Activated CD8-positive, alpha-beta memory T cell treated with anti-CD3 and anti-CD28 coated beads, Interleukin-2, amount 10 ng/mL, durations not matched to agents 7 days and 5 days (primary cell): ENCODE data around the gene PPP2R2C. TPM values are rescaled to one million over a fixed set of nuclear protein-coding genes. Genes with fewer than 3 reads are reported as not detected.
A peak's percentile ranks its signal among the peaks of the same experiment; 100 is the strongest.

Source experiments
- ATAC-seq: fragments of 150-1000 bp; cut with Tn5 transposase; one replicate; pipeline ENCODE4 v1.10.0; 2021; ENCODE audit warnings: moderate library complexity
- CTCF ChIA-PET: fragments of 350-600 bp; sonication (Branson Sonifier 250); formaldehyde crosslinking; loops from one replicate; lab custom pipeline; 2021; ENCODE audit warnings: antibody characterized with exemption; lab: Charles Lee
- DNase-seq: peaks from one replicate; pipeline ENCODE4 v3.0.0-alpha.2; 2020
- H3K27ac Mint-ChIP-seq: one replicate; pipeline ENCODE4 v1.8.0; 2021; ENCODE audit warnings: mild to moderate bottlenecking, mixed read lengths
- H3K27me3 Mint-ChIP-seq: one replicate; pipeline ENCODE4 v1.8.0; 2021; ENCODE audit warnings: mixed read lengths
- H3K36me3 Mint-ChIP-seq: one replicate; pipeline ENCODE4 v1.8.0; 2021; ENCODE audit warnings: mild to moderate bottlenecking, mixed read lengths
- H3K4me1 Mint-ChIP-seq: one replicate; pipeline ENCODE4 v1.8.0; 2021; ENCODE audit warnings: mixed read lengths
- H3K4me3 Mint-ChIP-seq: one replicate; pipeline ENCODE4 v1.8.0; 2021; ENCODE audit warnings: mild to moderate bottlenecking, moderate library complexity, mixed read lengths
- H3K9me3 Mint-ChIP-seq: one replicate; pipeline ENCODE4 v1.8.0; 2022; ENCODE audit warnings: low read depth, mixed read lengths
- total RNA-seq, 2 experiments: library from RNA; stranded (reverse); gene quantifications; one replicate each; pipeline ENCODE4 v1.2.3, GENCODE V29; 2021

PPP2R2C gene
- total RNA-seq, 2 experiments from 2014 or later = not detected

GRCh38 chr4:6362896-6363295 lies 109.5 kb downstream of the PPP2R2C start:
- no peak overlapping the region for H3K27ac Mint-ChIP-seq
- no peaks in the 10 kb centered on the region for H3K9me3 Mint-ChIP-seq
- DNase-seq (peak; percentile 54), ATAC-seq (no peak)
- no peak overlapping the region for H3K4me3 Mint-ChIP-seq
- CTCF ChIA-PET = interaction anchor here (1.3 kb wide), 1 partner anchor 30 kb away, joined by 3 read pairs; no protein-coding TSS in a partner anchor
- no peaks in the 10 kb centered on the region for H3K4me1 Mint-ChIP-seq
- H3K36me3 Mint-ChIP-seq = no peaks in the 10 kb centered on the region
- peaks cover 11% of the 10 kb centered on the region for H3K27me3 Mint-ChIP-seq

GRCh38 chr4:6362243-6362885 lies 110.0 kb downstream of the PPP2R2C start:
- H3K27ac Mint-ChIP-seq = no peak overlapping the region
- DNase-seq (no peak), ATAC-seq (no peak)
- peaks cover 12% of the 10 kb centered on the region for H3K27me3 Mint-ChIP-seq
- H3K36me3 Mint-ChIP-seq = no peaks in the 10 kb centered on the region
- H3K4me3 Mint-ChIP-seq = no peak overlapping the region
- no peaks in the 10 kb centered on the region for H3K9me3 Mint-ChIP-seq
- CTCF ChIA-PET = no interaction called here
- H3K4me1 Mint-ChIP-seq = no peaks in the 10 kb centered on the region

GRCh38 chr4:6361076-6361784 lies 111.2 kb downstream of the PPP2R2C start:
- CTCF ChIA-PET = interaction anchor here (0.9 kb wide), 1 partner anchor 29 kb away, joined by 4 read pairs; no protein-coding TSS in a partner anchor
- H3K9me3 Mint-ChIP-seq = no peaks in the 10 kb centered on the region
- no peak overlapping the region for H3K4me3 Mint-ChIP-seq

GRCh38 chr4:6360385-6360784 lies 112.0 kb downstream of the PPP2R2C start:
- Mint-ChIP-seq H3K27me3 (peaks cover 12% of the 10 kb centered on the region), H3K9me3 (no peaks in the 10 kb centered on the region), H3K27ac (no peak overlapping the region), H3K4me3 (no peak overlapping the region), H3K36me3 (no peaks in the 10 kb centered on the region), H3K4me1 (no peaks in the 10 kb centered on the region)
- CTCF ChIA-PET = interaction anchor here (0.9 kb wide), 1 partner anchor 29 kb away, joined by 4 read pairs; no protein-coding TSS in a partner anchor
- no peak for ATAC-seq
- no peak for DNase-seq

More at GRCh38 chr4:6361076-6361784, 111.2 kb downstream of the PPP2R2C start:
- Mint-ChIP-seq H3K27me3 (peaks cover 12% of the 10 kb centered on the region), H3K36me3 (no peaks in the 10 kb centered on the region), H3K4me1 (no peaks in the 10 kb centered on the region), H3K27ac (no peak overlapping the region)
- no peak for ATAC-seq
- DNase-seq = no peak

GRCh38 chr4:6359536-6360308 lies 112.7 kb downstream of the PPP2R2C start:
- Mint-ChIP-seq H3K36me3 (no peaks in the 10 kb centered on the region), H3K27ac (no peak overlapping the region), H3K4me3 (no peak overlapping the region), H3K27me3 (peaks cover 12% of the 10 kb centered on the region), H3K9me3 (no peaks in the 10 kb centered on the region), H3K4me1 (no peaks in the 10 kb centered on the region)
- CTCF ChIA-PET = interaction anchor here (0.9 kb wide), 1 partner anchor 28 kb away, joined by 4 read pairs; no protein-coding TSS in a partner anchor
- no peak for DNase-seq
- no peak for ATAC-seq

GRCh38 chr4:6357476-6357875 lies 114.9 kb downstream of the PPP2R2C start:
- Mint-ChIP-seq H3K36me3 (no peaks in the 10 kb centered on the region), H3K9me3 (no peaks in the 10 kb centered on the region), H3K27ac (no peak overlapping the region), H3K4me1 (no peaks in the 10 kb centered on the region), H3K4me3 (no peak overlapping the region), H3K27me3 (peaks cover 12% of the 10 kb centered on the region)
- CTCF ChIA-PET = no interaction called here
- DNase-seq (no peak), ATAC-seq (no peak)

- Mint-ChIP-seq H3K9me3 (no peaks in the 10 kb centered on the region), H3K4me3 (no peak overlapping the region), H3K27me3 (peaks cover 9% of the 10 kb centered on the region), H3K36me3 (no peaks in the 10 kb centered on the region), H3K4me1 (no peaks in the 10 kb centered on the region), H3K27ac (no peak overlapping the region)
- no peak for ATAC-seq
- CTCF ChIA-PET = interaction anchor here (1.0 kb wide), 1 partner anchor 358 kb away, joined by 3 read pairs; no protein-coding TSS in a partner anchor
- no peak for DNase-seq
Measured at GRCh38 chr4:6356076-6356560, 116.3 kb downstream of the PPP2R2C start.

- H3K27me3 Mint-ChIP-seq = peaks cover 5% of the 10 kb centered on the region
- H3K9me3 Mint-ChIP-seq = no peaks in the 10 kb centered on the region
- no peaks in the 10 kb centered on the region for H3K4me1 Mint-ChIP-seq
- ATAC-seq (no peak), DNase-seq (no peak)
- H3K36me3 Mint-ChIP-seq = no peaks in the 10 kb centered on the region
- no peak overlapping the region for H3K27ac Mint-ChIP-seq
- CTCF ChIA-PET = interaction anchor here (0.9 to 1.0 kb wide), 2 partner anchors 24 to 357 kb away, joined by 3 to 6 read pairs; no protein-coding TSS in a partner anchor
- H3K4me3 Mint-ChIP-seq = no peak overlapping the region
Measured at GRCh38 chr4:6355052-6355451, 117.4 kb downstream of the PPP2R2C start.

- CTCF ChIA-PET = interaction anchor here (0.9 to 1.2 kb wide), 2 partner anchors 23 to 27 kb away, joined by 3 to 6 read pairs; no protein-coding TSS in a partner anchor
- H3K36me3 Mint-ChIP-seq = no peaks in the 10 kb centered on the region
- DNase-seq (no peak), ATAC-seq (no peak)
- H3K4me3 Mint-ChIP-seq = no peak overlapping the region
- H3K27me3 Mint-ChIP-seq = peaks cover 5% of the 10 kb centered on the region
- no peak overlapping the region for H3K27ac Mint-ChIP-seq
- H3K4me1 Mint-ChIP-seq = no peaks in the 10 kb centered on the region
- no peaks in the 10 kb centered on the region for H3K9me3 Mint-ChIP-seq
Measured at GRCh38 chr4:6354626-6355025, 117.8 kb downstream of the PPP2R2C start.

- Mint-ChIP-seq H3K27ac (no peak overlapping the region), H3K9me3 (no peaks in the 10 kb centered on the region), H3K4me1 (no peaks in the 10 kb centered on the region), H3K27me3 (peaks cover 5% of the 10 kb centered on the region), H3K4me3 (no peak overlapping the region), H3K36me3 (no peaks in the 10 kb centered on the region)
- ATAC-seq (no peak), DNase-seq (no peak)
- CTCF ChIA-PET = interaction anchor here (0.9 to 1.2 kb wide), 2 partner anchors 23 to 27 kb away, joined by 3 to 6 read pairs; no protein-coding TSS in a partner anchor
Measured at GRCh38 chr4:6354119-6354518, 118.3 kb downstream of the PPP2R2C start.

GRCh38 chr4:6352031-6352692 lies 120.3 kb downstream of the PPP2R2C start:
- DNase-seq = no peak
- Mint-ChIP-seq H3K36me3 (no peaks in the 10 kb centered on the region), H3K27me3 (peaks cover 6% of the 10 kb centered on the region), H3K9me3 (no peaks in the 10 kb centered on the region), H3K27ac (no peak overlapping the region), H3K4me1 (no peaks in the 10 kb centered on the region), H3K4me3 (no peak overlapping the region)
- CTCF ChIA-PET = no interaction called here
- ATAC-seq = no peak

GRCh38 chr4:6351246-6352000 lies 121.0 kb downstream of the PPP2R2C start:
- H3K27me3 Mint-ChIP-seq = peaks cover 6% of the 10 kb centered on the region
- H3K4me3 Mint-ChIP-seq = no peak overlapping the region
- no peak for ATAC-seq
- CTCF ChIA-PET = no interaction called here
- DNase-seq = no peak
- no peak overlapping the region for H3K27ac Mint-ChIP-seq
- no peaks in the 10 kb centered on the region for H3K4me1 Mint-ChIP-seq
- no peaks in the 10 kb centered on the region for H3K36me3 Mint-ChIP-seq
- H3K9me3 Mint-ChIP-seq = no peaks in the 10 kb centered on the region
